Measurements from ENCODE around the gene PSAPL1.

GRCh38 chr4:7415927-7416686 lies 18.6 kb downstream of the PSAPL1 start:
- TF ChIP-seq, protein P1, sequence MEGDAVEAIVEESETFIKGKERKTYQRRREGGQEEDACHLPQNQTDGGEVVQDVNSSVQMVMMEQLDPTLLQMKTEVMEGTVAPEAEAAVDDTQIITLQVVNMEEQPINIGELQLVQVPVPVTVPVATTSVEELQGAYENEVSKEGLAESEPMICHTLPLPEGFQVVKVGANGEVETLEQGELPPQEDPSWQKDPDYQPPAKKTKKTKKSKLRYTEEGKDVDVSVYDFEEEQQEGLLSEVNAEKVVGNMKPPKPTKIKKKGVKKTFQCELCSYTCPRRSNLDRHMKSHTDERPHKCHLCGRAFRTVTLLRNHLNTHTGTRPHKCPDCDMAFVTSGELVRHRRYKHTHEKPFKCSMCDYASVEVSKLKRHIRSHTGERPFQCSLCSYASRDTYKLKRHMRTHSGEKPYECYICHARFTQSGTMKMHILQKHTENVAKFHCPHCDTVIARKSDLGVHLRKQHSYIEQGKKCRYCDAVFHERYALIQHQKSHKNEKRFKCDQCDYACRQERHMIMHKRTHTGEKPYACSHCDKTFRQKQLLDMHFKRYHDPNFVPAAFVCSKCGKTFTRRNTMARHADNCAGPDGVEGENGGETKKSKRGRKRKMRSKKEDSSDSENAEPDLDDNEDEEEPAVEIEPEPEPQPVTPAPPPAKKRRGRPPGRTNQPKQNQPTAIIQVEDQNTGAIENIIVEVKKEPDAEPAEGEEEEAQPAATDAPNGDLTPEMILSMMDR (conservative IDR thresholded peaks at IDR 0.05 in 1 of 2, IDR thresholded peaks at IDR 0.05 in 1 of 2; ENCODE audit: low read depth in 1 of 2, low read length in 2 of 2), result no peak
- no peak for TF ChIP-seq EZH2 (IDR thresholded peaks at IDR 0.05; ENCODE audit: low read length, missing control alignments)
